GM12878 (cell line): ENCODE measurements around the gene TESK2. TPM values are rescaled to one million over a fixed set of nuclear protein-coding genes. Genes with fewer than 3 reads are reported as not detected.

Experiments
- ATAC-seq: fragments of 200-7000 bp; cut with Tn5 transposase; 3 replicates; pipeline ENCODE4 v1.9.1; 2020; ENCODE audit warnings: mild to moderate bottlenecking, moderate library complexity
- BruUV-seq: library from RNA; stranded (reverse); fragments of 400-500 nt; replicated peaks from 2 replicates; lab custom pipeline; 2021; lab: Mats Ljungman, UMichigan
- CTCF ChIA-PET: fragments of 300-600 bp; sonication (Branson Sonifier 250); formaldehyde crosslinking; extraction: SDS; loops from one replicate; lab custom pipeline; 2021; ENCODE audit warnings: inconsistent platforms; lab: Yijun Ruan, JAX
- POLR2A ChIA-PET: fragments of 350-600 bp; formaldehyde crosslinking; extraction: SDS; loops from one replicate; lab custom pipeline; 2021; ENCODE audit warnings: inconsistent platforms; lab: Charles Lee
- RAD21 ChIA-PET: fragments of 300-600 bp; sonication (Branson Sonifier 250); formaldehyde crosslinking; loops from one replicate; lab custom pipeline; 2023; ENCODE audit warnings: antibody characterized with exemption; ENCODE audit not compliant: unreplicated experiment; lab: Charles Lee
- SMC1A ChIA-PET: fragments of 300-600 bp; sonication (Branson Sonifier 250); formaldehyde crosslinking; loops from one replicate; lab custom pipeline; 2023; ENCODE audit not compliant: unreplicated experiment, uncharacterized antibody; lab: Charles Lee
- DNase-seq: peaks from one replicate; pipeline ENCODE4 v3.0.0-alpha.2; 2011; ENCODE audit warnings: low read depth, low spot score
- FAIRE-seq: peaks from 3 replicates; lab custom pipeline; 2011; peaks lifted over from hg19 to GRCh38; lab: Jason Lieb, UNC
- H2AFZ ChIP-seq: 2 replicates; pipeline ENCODE4 v1.6.0; 2011; ENCODE audit warnings: low read depth, low read length, control low read depth; ENCODE audit not compliant: control insufficient read depth
- H3K27ac ChIP-seq: 2 replicates; pipeline ENCODE4 v1.5.1; 2011; ENCODE audit warnings: control low read depth; ENCODE audit not compliant: control insufficient read depth, insufficient read depth
- H3K27me3 ChIP-seq, 2 experiments: replicated peaks in 1 of 2; 2 replicates each; pipeline versions ENCODE4 v1.6.0 to v1.6.1; 2011; ENCODE audit warnings: low read length in 1 of 2; ENCODE audit not compliant: control insufficient read depth in 2 of 2, insufficient read depth in 2 of 2
- H3K36me3 ChIP-seq, 2 experiments: 2 replicates each; pipeline ENCODE4 v1.5.1; 2011; ENCODE audit warnings: low read length in 1 of 2; ENCODE audit not compliant: control insufficient read depth in 2 of 2, insufficient read depth in 2 of 2
- H3K4me1 ChIP-seq: 2 replicates; pipeline ENCODE4 v1.6.1; 2011; ENCODE audit warnings: mild to moderate bottlenecking, low read length, moderate library complexity, mixed read lengths; ENCODE audit not compliant: control insufficient read depth, insufficient read depth
- H3K4me2 ChIP-seq: 2 replicates; pipeline ENCODE4 v1.6.0; 2011; ENCODE audit warnings: control low read depth; ENCODE audit not compliant: control insufficient read depth, insufficient read depth
- H3K4me3 ChIP-seq: fragments of 200-600 bp; sonication (generic); 2 replicates; pipeline ENCODE4 v1.5.1; 2016
- H3K79me2 ChIP-seq: 2 replicates; pipeline ENCODE4 v1.6.0; 2011; ENCODE audit warnings: low read length; ENCODE audit not compliant: control insufficient read depth, insufficient read depth
- H3K9ac ChIP-seq: 2 replicates; pipeline ENCODE4 v1.8.0; 2011; ENCODE audit warnings: low read length, control low read depth, mixed read lengths; ENCODE audit not compliant: control insufficient read depth, insufficient read depth
- H3K9me3 ChIP-seq: replicated peaks from 3 replicates; pipeline ENCODE4 v1.5.1; 2011; ENCODE audit warnings: mild to moderate bottlenecking, low read length; ENCODE audit not compliant: control insufficient read depth, insufficient read depth
- H4K20me1 ChIP-seq: 2 replicates; pipeline ENCODE4 v1.6.0; 2011; ENCODE audit not compliant: control insufficient read depth, insufficient read depth
- ATF7 ChIP-seq: fragments of 450-650 bp; IDR thresholded peaks from 2 replicates; pipeline ENCODE4 v1.6.1; 2016; ENCODE audit warnings: low read depth, mild to moderate bottlenecking
- BMI1 ChIP-seq: fragments of 450-650 bp; IDR thresholded peaks from 2 replicates; pipeline ENCODE4 v1.6.1; 2016; ENCODE audit warnings: mild to moderate bottlenecking, moderate library complexity, borderline replicate concordance
- BRCA1 ChIP-seq: IDR thresholded peaks from 2 replicates; pipeline ENCODE4 v1.6.1; 2011; ENCODE audit warnings: low read depth, low read length, improper control_type of control experiment
- CBX3 ChIP-seq: fragments of 200-600 bp; sonication (generic); IDR thresholded peaks from 2 replicates; pipeline ENCODE4 v1.6.1; 2016; ENCODE audit warnings: low read depth, borderline replicate concordance
- CBX5 ChIP-seq: sonication (generic); IDR thresholded peaks from 2 replicates; pipeline ENCODE4 v1.6.1; 2016; ENCODE audit warnings: low read depth, moderate library complexity, mild to moderate bottlenecking, inconsistent platforms
- CEBPZ ChIP-seq: fragments of 150-350 bp; IDR thresholded peaks from 2 replicates; pipeline ENCODE4 v1.6.1; 2016; ENCODE audit warnings: low read depth, low read length
- CHD1 ChIP-seq: IDR thresholded peaks from 2 replicates; pipeline ENCODE4 v1.6.1; 2012; ENCODE audit warnings: low read depth, low read length, improper control_type of control experiment
- GABPA ChIP-seq: IDR thresholded peaks from 2 replicates; pipeline ENCODE4 v1.6.1; 2014; ENCODE audit warnings: antibody characterized with exemption, low read depth, mild to moderate bottlenecking, inconsistent platforms
- GATAD2B ChIP-seq: fragments of 450-650 bp; conservative IDR thresholded peaks from 2 replicates; pipeline ENCODE4 v1.6.1; 2017; ENCODE audit warnings: low read depth, mild to moderate bottlenecking, moderate library complexity
- HDAC6 ChIP-seq: fragments of 200-600 bp; sonication (generic); IDR thresholded peaks from one replicate; pipeline ENCODE4 v1.8.0; 2017; ENCODE audit warnings: antibody characterized with exemption; ENCODE audit not compliant: unreplicated experiment
- IRF3 ChIP-seq: fragments of 450-650 bp; IDR thresholded peaks from 2 replicates; pipeline ENCODE4 v1.6.1; 2014; ENCODE audit warnings: mild to moderate bottlenecking
- JUND ChIP-seq: IDR thresholded peaks from 2 replicates; pipeline ENCODE4 v1.6.1; 2012; ENCODE audit warnings: low read depth, mild to moderate bottlenecking, low read length, improper control_type of control experiment, moderate library complexity
- MXI1 ChIP-seq: fragments of 150-350 bp; IDR thresholded peaks from 2 replicates; pipeline ENCODE4 v1.6.1; 2011; ENCODE audit warnings: low read depth, mild to moderate bottlenecking, inconsistent platforms, low read length, improper control_type of control experiment
- RELA ChIP-seq: fragments of 450-650 bp; IDR thresholded peaks from 2 replicates; pipeline ENCODE4 v1.8.0; 2014; ENCODE audit warnings: borderline replicate concordance; ENCODE audit not compliant: partially characterized antibody
- SREBF2 ChIP-seq: IDR thresholded peaks from 2 replicates; pipeline ENCODE4 v1.6.1; 2012; ENCODE audit warnings: mild to moderate bottlenecking, low read length
- STAT3 ChIP-seq: IDR thresholded peaks from 2 replicates; pipeline ENCODE4 v1.6.1; 2011; ENCODE audit warnings: low read depth, low read length, improper control_type of control experiment
- ZNF24 ChIP-seq: fragments of 450-650 bp; IDR thresholded peaks from 2 replicates; pipeline ENCODE4 v1.6.1; 2017; ENCODE audit warnings: antibody characterized with exemption, mild to moderate bottlenecking
- ZZZ3 ChIP-seq: IDR thresholded peaks from 2 replicates; pipeline ENCODE4 v1.6.1; 2011; ENCODE audit warnings: low read depth; ENCODE audit not compliant: control insufficient read depth, insufficient read length
- WGBS: methylation state at CpG from one replicate; pipeline ENCODE4 v1.1.6; 2016; ENCODE audit warnings: low lambda C conversion rate; ENCODE audit not compliant: insufficient replicate concordance, insufficient coverage; ENCODE audit errors: missing lambda C conversion rate; 5-methylcytosine and 5-hydroxymethylcytosine counted together
- in situ Hi-C: fragments of 300-500 bp; cut with MboI; formaldehyde crosslinking; loops from 9 replicates; pipeline ENCODE4 v1.14.3; 2018; ENCODE audit warnings: mixed read lengths
- intact Hi-C: fragments of 100-400 bp; cut with micrococcal nuclease; formaldehyde crosslinking; loops from one replicate; pipeline ENCODE4 v1.14.2; 2022; ENCODE audit not compliant: unreplicated experiment
- polyA plus RNA-seq, 11 experiments: library from polyadenylated mRNA; depleted of rRNA in 4 of 11; unstranded in 6 of 11; stranded (reverse) in 5 of 11; fragments of >200 nt; fragmentation: Nextera tagmentation in 4 of 11; fragmentation: Illumina TruSeq in 1 of 11; extraction: Ambion mirVana in 4 of 11; extraction: Trizol in 1 of 11; gene quantifications; 1 replicate in 1 of 11; 2 replicates in 10 of 11; pipeline versions ENCODE4 v1.2.1 to v1.2.3, GENCODE V29; 2011 to 2016; ENCODE audit warnings: inconsistent platforms in 2 of 11, missing spikeins in 2 of 11, low read depth in 1 of 11
- total RNA-seq, 4 experiments: library from RNA; depleted of rRNA in 3 of 4; stranded (reverse); fragments of >200 nt in 3 of 4; fragmentation: Illumina TruSeq in 1 of 4; extraction: Trizol in 1 of 4; gene quantifications; 2 replicates each; pipeline versions ENCODE4 v1.2.1 to v1.2.3, GENCODE V29; 2013 to 2021
- TF ChIP-seq, protein P1 (sequence below): IDR thresholded peaks from 2 replicates; pipeline ENCODE4 v1.6.1; 2012; ENCODE audit warnings: low read depth, low read length, improper control_type of control experiment
- TF ChIP-seq, protein P2 (sequence below): IDR thresholded peaks from 2 replicates; pipeline ENCODE4 v1.6.1; 2012; ENCODE audit warnings: low read depth, low read length, improper control_type of control experiment

TESK2 gene
- total and polyA plus RNA-seq, 10 of the 15 experiments (the other 5 are each of a cell fraction or from before 2014, with no cell fraction given) = 2.2 to 10.0 (median 5.7) TPM

- H3K36me3 ChIP-seq = no peaks in the 10 kb centered on the region
- no peaks in the 10 kb centered on the region for H3K27me3 ChIP-seq
- no peaks in the 10 kb centered on the region for H4K20me1 ChIP-seq
- intact Hi-C loops (no loop called here), in situ Hi-C loops (no loop called here)
- WGBS = 27% methylated on average over 1 of the region's 1 CpG
- H2AFZ ChIP-seq = no peak overlapping the region
- H3K4me3 ChIP-seq = no peak overlapping the region
- ChIA-PET RAD21 (no interaction called here), POLR2A (no interaction called here), SMC1A (interaction anchor here (0.5 to 1.5 kb wide), 3 partner anchors 15 to 63 kb away, joined by 4 to 6 read pairs (median 4); no protein-coding TSS in a partner anchor), CTCF (no interaction called here)
- no peaks in the 10 kb centered on the region for H3K79me2 ChIP-seq
- H3K4me2 ChIP-seq = no peak overlapping the region
- ATAC-seq (no peak), FAIRE-seq (no peak), DNase-seq (no peak)
- H3K27ac ChIP-seq = no peak overlapping the region
- no peaks in the 10 kb centered on the region; the same call in 2 of the 3 replicates for H3K9me3 ChIP-seq
- no peak overlapping the region for H3K9ac ChIP-seq
- TF ChIP-seq ZNF24 (no peak), ZZZ3 (no peak), GATAD2B (no peak), STAT3 (no peak), CHD1 (no peak), SREBF2 (no peak), IRF3 (no peak), ATF7 (no peak), CEBPZ (no peak), GABPA (no peak), MXI1 (no peak), JUND (no peak), CBX5 (no peak), HDAC6 (no peak), CBX3 (no peak), BMI1 (no peak), RELA (no peak), BRCA1 (no peak)
- TF ChIP-seq, protein P1, sequence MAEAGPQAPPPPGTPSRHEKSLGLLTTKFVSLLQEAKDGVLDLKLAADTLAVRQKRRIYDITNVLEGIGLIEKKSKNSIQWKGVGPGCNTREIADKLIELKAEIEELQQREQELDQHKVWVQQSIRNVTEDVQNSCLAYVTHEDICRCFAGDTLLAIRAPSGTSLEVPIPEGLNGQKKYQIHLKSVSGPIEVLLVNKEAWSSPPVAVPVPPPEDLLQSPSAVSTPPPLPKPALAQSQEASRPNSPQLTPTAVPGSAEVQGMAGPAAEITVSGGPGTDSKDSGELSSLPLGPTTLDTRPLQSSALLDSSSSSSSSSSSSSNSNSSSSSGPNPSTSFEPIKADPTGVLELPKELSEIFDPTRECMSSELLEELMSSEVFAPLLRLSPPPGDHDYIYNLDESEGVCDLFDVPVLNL = no peak
- TF ChIP-seq, protein P2, sequence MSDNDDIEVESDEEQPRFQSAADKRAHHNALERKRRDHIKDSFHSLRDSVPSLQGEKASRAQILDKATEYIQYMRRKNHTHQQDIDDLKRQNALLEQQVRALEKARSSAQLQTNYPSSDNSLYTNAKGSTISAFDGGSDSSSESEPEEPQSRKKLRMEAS = no peak
- TF ChIP-seq, all 136 proteins: peak for 0
- BruUV-seq = no TSS peak
- H3K4me1 ChIP-seq = peaks cover 4% of the 10 kb centered on the region; the same call in 1 of the 2 replicates
These were observed 107.8 kb downstream of the TESK2 start for GRCh38 chr1:45383191-45383590.
